HG02943 (cell line): Measurements from ENCODE around the gene ARHGEF12.
A peak's percentile ranks its signal among the peaks of the same experiment; 100 is the strongest.

ENCODE experiments used
- ATAC-seq: cut with Tn5 transposase; IDR thresholded peaks from one replicate; pipeline ENCODE4 v1.9.1; 2021; ENCODE audit warnings: mild to moderate bottlenecking, low read depth, moderate library complexity; ENCODE audit not compliant: unreplicated experiment

ARHGEF12 gene

DNA sequence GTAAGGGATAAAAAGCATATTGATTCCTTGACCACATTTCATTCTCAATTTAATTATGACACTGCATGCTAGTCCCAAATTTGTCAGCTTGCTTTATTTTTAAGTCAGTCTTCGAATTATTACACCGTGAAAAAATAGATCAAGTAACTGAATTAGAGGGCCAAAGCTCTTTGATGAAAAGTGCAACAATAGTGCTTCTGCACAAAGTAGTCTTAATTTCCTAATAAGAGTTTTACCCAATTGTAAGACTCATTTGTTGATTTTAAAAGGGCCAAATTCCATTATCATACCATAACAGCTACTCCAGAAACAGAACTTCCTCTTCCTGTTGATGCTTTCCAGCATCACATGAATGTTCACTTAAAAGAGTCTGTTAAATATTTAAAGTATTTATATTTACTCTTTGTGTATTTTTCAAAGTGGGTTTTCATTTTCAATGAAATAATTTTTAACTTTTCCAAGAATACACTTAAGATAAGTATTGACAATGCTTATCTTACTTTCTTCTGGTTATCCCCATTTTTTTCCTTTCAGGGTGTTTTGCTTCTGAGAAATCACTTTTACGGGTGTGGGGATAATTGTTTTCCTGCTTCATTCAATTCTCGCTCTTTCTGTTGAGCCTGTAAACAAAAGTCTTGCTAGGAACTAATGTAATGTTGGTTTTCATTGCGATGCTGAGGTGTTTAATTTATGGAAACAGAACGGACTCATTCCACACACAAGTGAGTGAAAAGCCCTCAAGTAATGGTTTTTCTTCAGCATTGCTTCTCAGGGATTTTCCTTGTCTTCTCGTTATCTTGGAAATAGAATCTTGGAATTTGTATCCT, 2.1 kb downstream of the ARHGEF12 start:
- ATAC-seq, result no peak

DNA sequence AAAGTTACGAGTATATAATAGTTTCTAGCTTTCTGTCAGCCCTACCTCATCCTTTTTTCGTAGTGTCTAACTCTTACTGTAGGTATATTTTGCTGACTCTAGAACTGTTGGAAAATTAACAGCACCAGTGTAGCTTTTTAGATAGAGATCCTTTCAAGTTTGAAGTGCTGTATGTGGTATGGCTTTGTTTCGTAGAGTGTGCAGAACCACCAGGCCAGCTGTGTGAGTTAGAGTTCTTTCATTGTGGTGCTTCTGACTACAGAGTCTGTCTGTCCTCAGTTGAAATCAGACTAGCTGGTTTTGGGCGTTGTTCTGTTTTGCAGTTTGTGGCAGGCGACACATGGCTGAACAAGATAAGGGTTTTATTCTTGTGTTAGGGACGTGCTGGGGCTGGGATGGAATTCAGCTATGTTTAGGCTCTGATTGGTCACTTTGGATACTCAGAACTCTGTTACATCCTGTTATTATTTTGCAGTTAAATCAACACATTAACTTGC, 3.2 kb downstream of the ARHGEF12 start:
- no peak for ATAC-seq

DNA sequence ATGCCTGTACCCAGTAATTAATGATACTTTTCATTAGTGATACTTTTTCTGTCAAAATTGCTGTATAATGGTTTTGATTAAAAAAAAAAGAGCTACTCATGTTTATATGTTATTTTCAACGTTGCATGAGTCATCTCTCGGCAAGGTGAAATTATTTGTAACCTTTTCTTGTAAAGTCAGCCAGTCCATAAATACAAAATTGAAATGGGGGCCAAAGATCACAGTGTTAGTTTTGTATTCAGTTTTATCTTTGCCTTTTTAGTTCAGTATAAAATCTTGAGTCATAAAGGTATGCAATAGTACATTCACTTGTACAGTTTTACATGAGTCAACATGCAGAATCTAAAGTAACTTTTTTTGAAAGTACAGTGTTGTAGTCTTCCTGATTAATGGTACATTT, 4.3 kb downstream of the ARHGEF12 start:
- ATAC-seq, result no peak

- ATAC-seq, result no peak
These were observed 6.0 kb downstream of the ARHGEF12 start for GRCh38 chr11:120342226-120342625.

GRCh38 chr11:120342678-120343077, 6.5 kb downstream of the ARHGEF12 start:
- ATAC-seq, result no peak

DNA sequence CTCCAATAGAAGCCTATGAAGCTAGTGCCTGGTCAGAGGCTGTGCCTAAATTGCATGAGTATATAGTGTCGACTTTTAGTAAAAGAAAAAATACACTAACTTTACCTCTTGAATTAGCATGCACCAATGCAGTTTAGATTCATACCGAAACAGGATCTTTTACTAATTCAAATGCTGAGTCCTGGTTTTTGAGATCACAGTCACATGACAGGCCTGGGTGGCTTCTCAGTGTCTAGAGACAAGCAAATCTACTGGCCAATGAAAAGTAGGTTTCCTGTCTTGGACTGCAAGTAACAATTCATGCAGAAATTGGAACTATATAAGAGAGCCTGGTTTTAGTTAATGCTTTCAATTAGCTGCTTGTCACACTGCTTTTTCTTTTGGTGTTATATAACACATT, 7.2 kb downstream of the ARHGEF12 start:
- no peak for ATAC-seq

- peak; percentile 89 for ATAC-seq
These were observed 8.2 kb downstream of the ARHGEF12 start for GRCh38 chr11:120344302-120345004.

DNA sequence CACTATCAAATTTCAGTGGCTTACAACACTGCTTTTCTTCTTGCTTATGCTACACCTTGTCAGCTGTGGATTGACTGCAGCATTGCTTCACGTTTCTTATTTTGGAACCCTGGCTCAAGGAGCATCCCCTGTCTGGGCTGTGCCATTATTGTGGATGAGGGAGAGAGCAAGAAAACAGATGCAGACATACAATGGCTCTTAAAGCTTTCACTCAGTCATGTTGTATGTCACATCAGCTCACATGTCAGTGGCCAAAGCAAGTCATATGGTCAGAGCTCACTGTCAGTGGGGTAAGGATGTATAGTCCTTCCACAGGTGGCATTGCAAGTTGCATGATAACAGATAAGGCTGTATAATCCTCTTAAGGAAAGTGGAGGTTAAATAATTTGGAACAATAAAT, 10.0 kb downstream of the ARHGEF12 start:
- no peak for ATAC-seq

- no peak for ATAC-seq
These were observed 14.4 kb downstream of the ARHGEF12 start for GRCh38 chr11:120350637-120351036.

GRCh38 chr11:120352405-120352804, 16.2 kb downstream of the ARHGEF12 start:
- no peak for ATAC-seq

DNA sequence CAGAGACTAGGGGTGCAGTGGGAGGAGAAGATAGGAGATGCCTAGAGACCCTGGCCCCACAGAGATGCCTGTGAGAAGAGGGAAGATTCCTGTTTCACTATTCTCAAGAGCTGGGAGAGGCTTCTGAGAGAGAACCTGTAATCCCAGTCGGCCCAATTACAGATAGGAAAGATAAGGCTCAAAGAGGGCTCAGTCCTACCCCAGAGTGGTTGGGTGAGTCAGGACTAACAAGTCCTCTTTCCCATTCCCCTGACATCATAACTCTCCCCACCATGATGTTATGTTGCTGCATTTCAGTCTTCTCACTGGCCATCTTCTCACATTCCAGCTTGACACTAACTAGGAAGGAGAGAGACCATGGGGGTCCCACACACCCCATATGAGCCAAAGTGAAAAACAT, 17.9 kb downstream of the ARHGEF12 start:
- ATAC-seq, result no peak

- no peak for ATAC-seq
These were observed 18.6 kb downstream of the ARHGEF12 start for GRCh38 chr11:120354779-120355178.

- no peak for ATAC-seq
These were observed 21.4 kb downstream of the ARHGEF12 start for GRCh38 chr11:120357620-120358019.

- ATAC-seq, result no peak
These were observed 22.5 kb downstream of the ARHGEF12 start for GRCh38 chr11:120358729-120359128.

DNA sequence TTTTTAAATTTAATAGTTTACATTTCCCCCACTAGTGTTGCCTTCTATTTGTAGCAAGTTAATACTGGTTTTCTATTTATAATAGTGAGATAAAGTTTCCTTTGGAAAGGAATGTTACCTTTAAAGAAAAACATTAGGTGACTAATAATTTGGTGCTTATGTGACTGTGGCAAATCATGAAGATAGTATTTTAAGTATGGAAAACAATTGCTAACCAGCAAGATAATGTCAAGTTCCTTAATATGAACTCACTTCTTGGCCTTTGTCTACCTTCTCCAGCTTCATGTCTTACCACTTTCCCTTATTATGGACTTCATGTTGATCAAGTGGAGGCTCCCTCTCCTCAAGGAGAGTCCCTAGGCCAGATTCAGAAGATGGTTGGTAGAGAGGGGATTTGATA, 27.2 kb downstream of the ARHGEF12 start:
- ATAC-seq, result no peak

DNA sequence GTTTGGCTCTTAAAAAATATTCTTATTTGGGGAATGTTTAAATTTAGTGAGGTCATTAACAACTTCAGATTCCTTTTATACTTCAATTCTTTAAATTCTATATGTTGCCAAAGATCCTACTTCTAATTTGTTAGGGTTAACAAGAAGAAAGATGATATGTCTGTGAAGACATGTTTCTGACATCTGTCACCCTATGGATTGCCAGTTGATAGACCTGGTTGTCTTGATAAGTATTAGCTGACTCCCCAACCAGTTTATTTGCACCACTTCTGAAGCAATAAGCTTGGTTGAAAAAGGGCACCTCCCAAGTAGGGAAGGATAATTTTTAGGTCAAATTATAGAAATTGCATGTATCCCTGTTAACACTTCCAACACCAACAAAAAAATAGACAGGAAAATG, 29.3 kb downstream of the ARHGEF12 start:
- ATAC-seq, result no peak

- no peak for ATAC-seq
These were observed 36.1 kb downstream of the ARHGEF12 start for GRCh38 chr11:120372296-120372695.

DNA sequence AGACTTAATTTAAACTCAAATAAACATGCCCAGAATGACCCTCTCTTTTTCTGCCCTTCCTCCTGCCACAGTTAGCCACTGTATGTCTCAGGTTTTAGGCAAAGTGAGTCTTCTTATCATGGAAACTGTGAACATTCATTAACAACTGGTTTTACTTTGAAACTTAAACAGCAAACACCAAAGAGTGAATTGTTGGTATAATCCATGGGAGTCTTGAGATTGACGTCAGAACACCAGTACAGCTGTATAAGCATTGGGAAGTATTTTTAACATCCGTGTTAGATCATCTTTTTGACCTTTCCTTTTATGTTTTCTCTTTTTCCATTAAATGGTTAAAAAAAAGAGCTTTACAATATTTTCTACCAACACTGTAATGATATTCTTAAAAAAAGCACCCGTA, 38.9 kb downstream of the ARHGEF12 start:
- no peak for ATAC-seq

DNA sequence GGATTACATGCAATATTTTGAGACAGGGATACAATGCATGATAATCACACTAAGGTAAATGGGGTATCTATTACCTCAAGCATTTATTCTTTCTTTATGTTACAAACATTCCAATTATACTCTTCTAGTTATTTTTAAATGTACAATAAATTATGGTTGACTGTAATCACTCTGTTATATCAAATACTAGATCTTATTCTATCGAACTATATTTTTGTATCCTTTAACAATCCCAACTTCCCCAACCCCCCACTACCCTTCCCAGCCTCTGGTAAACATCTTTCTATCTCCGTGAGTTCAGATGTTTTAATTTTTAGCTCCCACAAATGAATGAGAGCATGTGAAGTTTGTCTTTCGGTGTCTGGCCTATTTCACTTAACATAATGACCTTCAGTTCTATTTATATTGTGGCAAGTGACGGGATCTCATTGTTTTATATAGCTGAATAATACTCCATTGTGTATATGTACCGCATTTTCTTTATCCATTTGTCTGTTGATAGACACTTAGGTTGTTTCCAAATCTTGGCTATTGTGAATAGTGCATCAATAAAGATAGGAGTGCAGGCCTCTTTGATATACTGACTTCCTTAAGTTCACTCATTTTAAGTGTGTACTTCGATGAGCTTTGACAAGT, 40.5 kb downstream of the ARHGEF12 start:
- no peak for ATAC-seq

DNA sequence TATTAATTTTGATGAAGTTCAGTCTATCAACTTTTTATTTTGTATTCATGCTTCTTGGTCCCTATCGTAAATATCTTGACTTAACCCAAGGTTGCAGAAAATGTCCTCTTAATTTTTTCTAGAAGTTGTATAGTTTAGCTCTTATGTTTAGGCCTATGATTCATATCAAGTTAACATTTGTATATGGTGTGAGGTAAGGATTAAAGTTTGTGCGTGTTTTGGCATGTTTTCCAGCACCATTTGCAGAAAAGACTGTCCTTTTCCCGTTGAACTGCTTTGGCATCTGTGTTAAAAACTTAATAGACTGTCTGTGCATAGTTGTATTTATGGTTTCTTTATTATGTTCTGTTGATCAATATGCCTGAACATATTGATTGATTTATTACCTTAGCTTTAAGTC, 42.3 kb downstream of the ARHGEF12 start:
- no peak for ATAC-seq

DNA sequence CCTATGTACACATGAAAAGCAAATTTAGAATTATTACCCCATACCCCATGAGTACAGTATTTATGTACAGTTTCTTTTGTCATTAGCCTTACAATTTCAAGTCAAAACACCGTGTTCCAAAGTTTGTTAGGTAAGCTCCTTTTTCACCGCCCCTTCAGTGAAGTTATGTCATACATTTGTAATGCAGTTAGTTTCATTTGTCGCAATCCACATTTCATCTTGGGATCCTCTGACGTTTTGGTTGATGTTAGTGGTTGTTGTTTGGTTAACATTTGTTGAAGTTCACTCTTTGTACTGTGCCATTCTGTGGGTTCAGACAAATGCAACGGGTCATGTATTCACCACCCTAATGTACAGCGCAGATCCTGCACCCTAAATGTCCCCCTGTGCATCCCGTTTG, 45.2 kb downstream of the ARHGEF12 start:
- ATAC-seq, result no peak
